Activated naive CD8-positive, alpha-beta T cell (primary cell): ENCODE results near the gene ISCU.
A peak's percentile ranks its signal among the peaks of the same experiment; 100 is the strongest.

Experiments
- H3K27ac Mint-ChIP-seq: one replicate; pipeline ENCODE4 v1.8.0; 2021; ENCODE audit warnings: mixed read lengths
- H3K27me3 Mint-ChIP-seq: one replicate; pipeline ENCODE4 v1.8.0; 2021; ENCODE audit warnings: mixed read lengths
- H3K36me3 Mint-ChIP-seq: one replicate; pipeline ENCODE4 v1.8.0; 2021; ENCODE audit warnings: mixed read lengths
- H3K4me1 Mint-ChIP-seq: one replicate; pipeline ENCODE4 v1.8.0; 2021; ENCODE audit warnings: low read depth, mixed read lengths
- H3K4me3 Mint-ChIP-seq: one replicate; pipeline ENCODE4 v1.8.0; 2021; ENCODE audit warnings: mild to moderate bottlenecking, mixed read lengths
- H3K9me3 Mint-ChIP-seq: one replicate; pipeline ENCODE4 v1.8.0; 2021; ENCODE audit warnings: low read depth, mixed read lengths

ISCU gene

DNA sequence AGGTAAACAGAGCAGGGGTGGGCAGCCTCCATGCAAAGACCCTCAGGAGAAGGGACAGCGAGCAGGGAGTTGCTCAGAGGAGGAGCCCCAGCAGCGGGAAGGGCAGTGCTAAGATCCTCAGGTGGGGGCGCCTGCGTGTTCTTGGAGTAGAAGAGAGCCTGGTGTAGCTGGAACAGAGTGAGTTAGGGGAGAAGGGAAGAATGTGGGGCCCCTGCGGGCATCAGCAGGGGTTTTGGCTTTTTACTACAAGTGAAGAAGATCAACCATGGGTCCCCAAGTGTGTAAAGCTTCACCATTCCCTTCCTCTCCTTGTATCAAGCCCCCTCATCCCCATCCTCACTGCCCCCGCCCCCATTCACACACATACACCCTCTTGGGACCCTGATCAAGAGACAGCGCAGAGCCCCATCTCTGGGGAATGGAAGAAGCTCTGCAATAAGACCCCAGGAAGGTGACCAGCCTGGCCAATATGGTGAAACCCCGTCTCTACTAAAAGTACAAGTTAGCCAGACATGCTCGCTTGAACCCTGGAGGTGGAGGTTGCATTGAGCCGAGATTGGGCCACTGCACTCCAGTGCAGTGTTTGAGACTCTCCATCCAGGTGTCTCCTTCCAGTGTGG lies 45.7 kb downstream of the ISCU start:
- H3K27me3 Mint-ChIP-seq, result no peaks in the 10 kb centered on the region
- no peak overlapping the region for H3K27ac Mint-ChIP-seq
- H3K4me3 Mint-ChIP-seq, result no peak overlapping the region
- no peaks in the 10 kb centered on the region for H3K36me3 Mint-ChIP-seq
- no peaks in the 10 kb centered on the region for H3K9me3 Mint-ChIP-seq
- peaks cover 10% of the 10 kb centered on the region for H3K4me1 Mint-ChIP-seq

DNA sequence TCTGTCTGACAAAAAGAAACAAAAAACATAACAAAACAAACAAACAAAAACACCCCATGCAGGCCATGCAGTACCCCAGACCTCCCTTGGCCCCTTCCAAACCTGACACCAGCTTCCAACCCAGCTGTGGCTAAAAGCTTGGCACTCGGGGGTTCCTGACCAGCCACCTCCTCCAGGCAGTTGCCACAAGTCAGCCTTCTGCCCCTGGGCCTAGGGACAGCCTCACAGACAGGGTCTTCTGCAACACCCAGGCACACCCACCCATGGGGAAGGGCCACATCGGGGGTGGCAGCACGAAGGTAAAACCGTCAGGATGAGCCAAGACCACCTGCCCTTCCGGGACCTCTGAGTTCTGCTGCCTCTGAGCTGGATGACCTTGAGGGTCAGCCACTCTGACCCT lies 46.2 kb downstream of the ISCU start:
- Mint-ChIP-seq H3K4me3 (no peak overlapping the region), H3K27me3 (no peaks in the 10 kb centered on the region), H3K9me3 (no peaks in the 10 kb centered on the region), H3K27ac (no peak overlapping the region), H3K4me1 (peaks cover 12% of the 10 kb centered on the region), H3K36me3 (no peaks in the 10 kb centered on the region)

DNA sequence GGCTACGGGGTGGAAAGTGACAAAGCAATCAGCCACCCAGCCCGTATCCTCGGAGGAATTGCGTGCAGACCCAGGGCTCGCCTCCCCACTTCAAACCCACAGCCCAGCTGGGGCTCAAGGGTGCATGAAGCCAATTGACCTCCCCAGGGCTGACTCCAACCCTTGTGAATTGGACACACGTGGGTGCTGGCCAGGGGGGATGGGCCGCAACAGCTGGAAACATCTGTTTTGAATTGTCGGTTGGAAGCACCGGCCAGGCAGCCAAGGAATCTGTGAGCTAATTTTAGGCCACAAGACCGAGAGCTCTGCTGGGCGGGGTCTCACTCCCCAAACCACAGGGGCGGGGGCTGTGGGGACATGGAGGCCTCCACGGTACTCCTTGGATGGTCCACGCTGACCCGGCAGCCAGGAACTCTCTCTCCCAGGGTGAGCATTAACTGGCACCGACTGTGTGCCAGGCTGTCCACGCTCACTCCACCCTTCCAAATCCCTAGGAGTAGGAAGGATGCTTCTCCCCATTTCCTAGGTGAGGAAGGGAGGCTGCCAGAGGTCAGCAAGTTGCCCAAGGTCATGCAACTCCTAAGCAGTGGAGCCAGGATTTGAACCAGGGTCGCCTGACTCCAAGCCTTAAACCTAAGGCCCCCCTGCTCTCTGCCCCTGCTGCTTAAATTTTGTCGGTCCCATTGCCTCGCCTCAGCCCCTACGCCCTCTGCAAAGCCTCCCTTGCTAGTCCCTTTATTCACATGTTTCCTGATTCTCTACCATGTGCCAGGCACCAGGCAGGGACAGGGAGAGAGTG lies 47.3 kb downstream of the ISCU start:
- H3K4me1 Mint-ChIP-seq, result peaks cover 15% of the 10 kb centered on the region
- H3K27me3 Mint-ChIP-seq, result no peaks in the 10 kb centered on the region
- H3K36me3 Mint-ChIP-seq, result no peaks in the 10 kb centered on the region
- H3K4me3 Mint-ChIP-seq, result no peak overlapping the region
- H3K27ac Mint-ChIP-seq, result no peak overlapping the region
- no peaks in the 10 kb centered on the region for H3K9me3 Mint-ChIP-seq

DNA sequence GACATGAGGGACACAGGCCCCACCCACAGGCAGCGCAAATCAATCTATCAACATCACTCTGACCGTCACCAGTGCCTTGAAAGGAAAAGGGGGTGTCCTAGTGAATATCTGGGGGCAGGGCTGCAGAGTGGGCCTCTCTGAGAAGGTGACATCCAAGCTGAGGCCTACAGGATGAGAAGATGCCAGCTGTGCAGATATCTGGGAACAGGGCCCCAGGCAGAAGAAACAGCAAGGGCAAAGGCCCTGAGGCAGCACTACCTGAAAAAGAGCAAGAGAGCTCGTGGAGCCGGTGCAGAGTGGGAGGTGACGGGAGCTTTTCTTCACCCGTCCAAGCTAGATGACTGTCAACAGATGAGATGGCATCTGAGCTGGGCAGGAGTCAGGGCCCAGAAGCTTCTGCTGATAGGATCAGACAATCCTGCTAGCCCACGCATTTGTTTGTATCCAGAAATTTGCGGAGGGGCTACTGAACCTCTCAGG lies 48.0 kb downstream of the ISCU start:
- peaks cover 17% of the 10 kb centered on the region for H3K4me1 Mint-ChIP-seq
- no peaks in the 10 kb centered on the region for H3K27me3 Mint-ChIP-seq
- H3K27ac Mint-ChIP-seq, result no peak overlapping the region
- H3K4me3 Mint-ChIP-seq, result no peak overlapping the region
- no peaks in the 10 kb centered on the region for H3K9me3 Mint-ChIP-seq
- no peaks in the 10 kb centered on the region for H3K36me3 Mint-ChIP-seq

DNA sequence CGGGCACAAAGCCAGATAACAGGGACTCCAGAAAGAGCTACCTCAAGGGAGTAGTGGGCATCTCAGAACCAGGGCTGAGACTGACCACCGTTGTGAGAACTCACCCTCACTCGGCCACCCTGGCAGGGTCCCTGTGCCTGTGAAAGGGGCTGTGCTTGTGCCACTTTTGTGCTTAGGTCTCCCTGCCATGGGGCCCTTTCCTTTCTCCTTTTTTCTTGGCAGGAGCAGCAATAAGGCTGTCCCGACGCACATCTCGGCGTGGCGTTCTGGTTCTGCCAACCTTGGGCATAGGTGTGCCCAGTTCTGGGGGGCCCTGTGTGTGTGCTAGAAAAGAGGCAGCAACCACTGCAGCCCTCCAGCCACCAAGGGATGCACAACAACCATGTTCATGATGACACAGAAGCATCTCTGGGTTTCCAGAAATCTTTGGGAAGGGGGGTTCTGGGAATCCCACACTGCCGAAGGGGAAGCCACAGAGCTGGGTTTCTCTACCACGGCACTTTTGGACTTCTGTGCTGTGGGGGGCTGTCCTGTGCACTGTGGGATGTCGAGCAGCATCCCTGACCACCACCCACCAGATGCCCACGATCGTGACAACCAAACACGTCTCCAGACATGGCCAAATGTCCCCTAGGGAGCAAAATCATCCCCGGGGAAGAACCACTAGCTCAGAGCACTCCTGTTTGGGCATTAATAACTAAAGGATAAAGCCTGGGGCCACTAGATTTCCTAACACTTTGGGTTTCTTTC lies 48.6 kb downstream of the ISCU start:
- Mint-ChIP-seq H3K4me3 (no peak overlapping the region), H3K27me3 (no peaks in the 10 kb centered on the region), H3K36me3 (no peaks in the 10 kb centered on the region), H3K9me3 (no peaks in the 10 kb centered on the region), H3K27ac (no peak overlapping the region), H3K4me1 (peaks cover 22% of the 10 kb centered on the region)

DNA sequence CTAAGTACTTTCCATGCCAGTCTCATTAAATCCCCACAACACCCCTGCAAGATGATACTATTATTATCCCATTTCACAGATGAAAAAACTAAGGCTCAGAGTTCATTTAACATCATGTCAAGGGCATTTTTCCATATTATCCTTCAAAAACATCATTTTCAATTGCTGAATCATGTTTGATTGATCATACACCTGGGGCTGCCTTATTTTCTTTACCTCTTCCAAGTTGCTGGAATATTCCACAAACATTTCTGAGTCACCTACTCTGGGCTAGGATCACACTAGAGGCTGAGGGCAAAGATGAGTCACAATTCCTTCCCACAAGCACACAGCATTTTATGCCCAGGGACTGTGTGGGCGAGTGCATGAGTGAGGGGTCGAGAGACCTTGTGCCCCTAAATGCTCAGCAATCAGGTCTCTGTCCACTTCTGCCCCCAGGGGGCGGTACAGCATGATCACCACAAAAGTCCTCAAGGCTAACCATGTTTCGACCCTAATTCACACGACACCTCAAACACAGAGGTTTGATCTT lies 49.6 kb downstream of the ISCU start:
- Mint-ChIP-seq H3K36me3 (no peaks in the 10 kb centered on the region), H3K9me3 (no peaks in the 10 kb centered on the region), H3K4me1 (peaks cover 31% of the 10 kb centered on the region), H3K4me3 (no peak overlapping the region), H3K27me3 (no peaks in the 10 kb centered on the region), H3K27ac (peak overlapping the region; percentile 58)

DNA sequence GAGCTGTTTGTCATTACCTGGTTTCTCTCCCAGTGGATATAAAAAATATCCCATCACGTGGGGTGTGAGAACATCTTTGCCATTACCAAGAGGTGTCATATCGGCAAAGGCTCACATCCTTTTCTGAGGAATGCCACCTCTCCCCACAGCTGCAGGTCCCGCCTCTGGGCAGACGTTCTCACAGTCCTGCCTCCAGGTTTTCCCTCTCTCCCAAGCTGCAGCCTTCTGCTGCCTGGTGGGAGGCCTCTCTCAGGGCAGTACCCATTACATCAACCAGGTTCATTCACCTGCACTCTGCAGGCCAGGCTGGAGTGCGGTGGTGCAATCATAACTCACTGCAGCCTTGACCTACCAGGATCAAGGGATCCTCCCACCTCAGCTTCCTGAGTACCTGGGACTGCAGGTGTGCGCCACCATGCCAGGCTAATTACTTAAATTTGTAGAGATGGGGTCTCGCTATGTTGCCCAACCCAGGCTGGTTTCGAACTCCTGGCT lies 50.4 kb downstream of the ISCU start:
- Mint-ChIP-seq H3K4me1 (peaks cover 40% of the 10 kb centered on the region), H3K4me3 (no peak overlapping the region), H3K9me3 (no peaks in the 10 kb centered on the region), H3K36me3 (no peaks in the 10 kb centered on the region), H3K27ac (no peak overlapping the region), H3K27me3 (no peaks in the 10 kb centered on the region)

DNA sequence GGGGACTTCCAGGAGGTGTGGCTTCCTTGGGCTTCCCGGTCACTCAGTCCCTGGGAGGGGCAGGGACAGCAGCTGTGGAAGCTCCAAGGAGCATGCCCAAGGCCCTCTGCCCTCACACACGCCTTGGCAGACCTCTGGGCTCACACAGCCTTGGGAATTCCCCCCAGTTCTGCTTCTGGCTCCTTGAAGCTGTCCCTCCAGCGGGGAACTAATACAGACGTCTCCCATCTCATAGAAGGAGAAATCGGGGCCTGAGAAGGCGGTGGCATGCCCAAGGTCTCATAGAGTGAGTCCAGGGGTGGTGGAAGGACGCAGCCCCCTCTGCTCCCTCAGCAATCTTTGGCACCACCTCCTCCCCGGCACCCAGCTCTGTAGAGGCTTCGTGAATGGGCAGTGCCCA lies 51.2 kb downstream of the ISCU start:
- H3K4me3 Mint-ChIP-seq, result no peak overlapping the region
- no peaks in the 10 kb centered on the region for H3K27me3 Mint-ChIP-seq
- H3K36me3 Mint-ChIP-seq, result no peaks in the 10 kb centered on the region
- H3K27ac Mint-ChIP-seq, result no peak overlapping the region
- H3K4me1 Mint-ChIP-seq, result peaks cover 47% of the 10 kb centered on the region
- H3K9me3 Mint-ChIP-seq, result no peaks in the 10 kb centered on the region

DNA sequence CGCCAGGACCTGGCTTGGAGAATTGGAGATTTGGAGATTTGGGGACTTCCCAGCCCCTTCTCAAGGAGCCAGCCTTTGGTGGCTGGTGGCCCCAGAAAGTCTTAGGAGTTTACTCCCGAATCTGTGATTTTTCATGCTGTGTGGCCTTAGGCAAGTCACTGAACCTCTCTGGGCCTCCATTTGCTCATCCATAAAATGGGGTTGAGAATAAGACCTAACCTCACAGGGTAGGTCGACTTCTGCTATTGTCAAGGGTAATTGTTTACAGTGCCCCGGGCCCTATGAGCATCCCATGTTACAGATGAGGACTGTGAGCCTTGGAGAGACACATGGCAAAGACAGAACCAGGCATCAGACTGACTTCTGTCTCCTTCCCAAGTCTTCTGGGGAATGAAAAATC lies 51.6 kb downstream of the ISCU start:
- no peaks in the 10 kb centered on the region for H3K9me3 Mint-ChIP-seq
- H3K27me3 Mint-ChIP-seq, result no peaks in the 10 kb centered on the region
- no peaks in the 10 kb centered on the region for H3K36me3 Mint-ChIP-seq
- no peak overlapping the region for H3K4me3 Mint-ChIP-seq
- peak overlapping the region; percentile 46 for H3K27ac Mint-ChIP-seq
- H3K4me1 Mint-ChIP-seq, result peaks cover 50% of the 10 kb centered on the region

DNA sequence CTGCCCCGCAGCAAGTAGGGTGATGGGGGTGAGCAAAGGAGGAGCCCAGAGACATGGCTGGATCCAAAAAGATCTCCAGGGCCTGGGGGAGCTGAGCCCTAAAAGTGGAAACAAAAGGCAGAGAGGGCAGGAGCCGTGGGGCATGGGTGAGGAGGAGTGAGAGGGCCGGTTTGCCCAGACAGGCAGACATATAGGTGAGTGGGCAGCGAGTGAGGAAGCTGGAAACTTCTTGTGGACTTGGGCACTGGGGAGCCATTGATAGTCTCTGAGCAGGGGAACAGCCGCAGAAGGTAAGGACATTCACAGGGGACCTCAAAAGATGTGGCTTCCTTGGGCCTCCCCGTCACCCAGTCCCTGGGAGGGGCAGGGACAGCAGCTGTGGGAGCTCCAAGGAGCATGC lies 52.2 kb downstream of the ISCU start:
- H3K4me3 Mint-ChIP-seq, result no peak overlapping the region
- H3K36me3 Mint-ChIP-seq, result no peaks in the 10 kb centered on the region
- peaks cover 55% of the 10 kb centered on the region for H3K4me1 Mint-ChIP-seq
- H3K27ac Mint-ChIP-seq, result peak overlapping the region; percentile 46
- no peaks in the 10 kb centered on the region for H3K27me3 Mint-ChIP-seq
- H3K9me3 Mint-ChIP-seq, result no peaks in the 10 kb centered on the region

DNA sequence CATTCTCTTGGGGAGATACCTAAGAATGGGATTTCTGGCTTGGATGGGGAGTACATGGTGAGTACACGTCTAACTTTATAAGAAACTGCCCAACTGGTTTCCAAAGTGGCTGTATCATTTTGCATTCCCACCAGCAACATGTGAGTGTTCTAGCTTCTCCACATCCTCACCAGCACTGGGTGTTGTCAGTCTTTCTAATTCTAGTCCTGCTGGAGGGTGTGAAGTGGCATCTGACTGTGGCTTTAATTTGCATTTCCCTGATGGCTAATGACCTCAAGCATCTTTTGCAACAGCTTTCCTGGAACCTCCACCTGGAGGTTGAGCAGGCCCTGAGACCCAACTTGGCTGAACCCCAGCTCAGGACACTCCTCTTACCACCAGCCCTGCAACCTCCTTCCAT lies 53.5 kb downstream of the ISCU start:
- no peaks in the 10 kb centered on the region for H3K36me3 Mint-ChIP-seq
- peaks cover 65% of the 10 kb centered on the region for H3K4me1 Mint-ChIP-seq
- H3K4me3 Mint-ChIP-seq, result peak overlapping the region; percentile 67
- H3K27me3 Mint-ChIP-seq, result no peaks in the 10 kb centered on the region
- peak overlapping the region; percentile 97 for H3K27ac Mint-ChIP-seq
- no peaks in the 10 kb centered on the region for H3K9me3 Mint-ChIP-seq

DNA sequence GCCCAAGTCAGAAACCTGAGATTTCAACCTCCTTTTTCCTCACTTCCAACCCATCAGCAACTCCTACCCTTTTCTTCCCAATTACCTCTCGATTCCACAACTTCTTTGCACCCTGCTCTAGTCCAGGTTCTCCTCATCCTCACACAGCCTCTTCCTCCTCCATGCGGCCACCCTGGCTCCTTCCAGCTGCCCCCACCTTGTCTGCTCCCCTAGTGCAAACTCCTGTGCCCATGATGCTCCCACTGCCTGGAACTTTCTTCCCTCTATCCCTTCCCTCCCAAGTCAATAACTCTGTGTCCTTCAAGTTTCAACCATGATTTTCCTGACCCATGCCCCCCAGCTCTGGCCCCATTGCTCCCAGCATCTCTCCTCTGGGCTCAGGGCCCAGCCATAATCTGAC lies 54.0 kb downstream of the ISCU start:
- Mint-ChIP-seq H3K27ac (peak overlapping the region; percentile 97), H3K27me3 (no peaks in the 10 kb centered on the region), H3K4me3 (peak overlapping the region; percentile 67), H3K4me1 (peaks cover 69% of the 10 kb centered on the region), H3K9me3 (no peaks in the 10 kb centered on the region), H3K36me3 (peaks cover 3% of the 10 kb centered on the region)

DNA sequence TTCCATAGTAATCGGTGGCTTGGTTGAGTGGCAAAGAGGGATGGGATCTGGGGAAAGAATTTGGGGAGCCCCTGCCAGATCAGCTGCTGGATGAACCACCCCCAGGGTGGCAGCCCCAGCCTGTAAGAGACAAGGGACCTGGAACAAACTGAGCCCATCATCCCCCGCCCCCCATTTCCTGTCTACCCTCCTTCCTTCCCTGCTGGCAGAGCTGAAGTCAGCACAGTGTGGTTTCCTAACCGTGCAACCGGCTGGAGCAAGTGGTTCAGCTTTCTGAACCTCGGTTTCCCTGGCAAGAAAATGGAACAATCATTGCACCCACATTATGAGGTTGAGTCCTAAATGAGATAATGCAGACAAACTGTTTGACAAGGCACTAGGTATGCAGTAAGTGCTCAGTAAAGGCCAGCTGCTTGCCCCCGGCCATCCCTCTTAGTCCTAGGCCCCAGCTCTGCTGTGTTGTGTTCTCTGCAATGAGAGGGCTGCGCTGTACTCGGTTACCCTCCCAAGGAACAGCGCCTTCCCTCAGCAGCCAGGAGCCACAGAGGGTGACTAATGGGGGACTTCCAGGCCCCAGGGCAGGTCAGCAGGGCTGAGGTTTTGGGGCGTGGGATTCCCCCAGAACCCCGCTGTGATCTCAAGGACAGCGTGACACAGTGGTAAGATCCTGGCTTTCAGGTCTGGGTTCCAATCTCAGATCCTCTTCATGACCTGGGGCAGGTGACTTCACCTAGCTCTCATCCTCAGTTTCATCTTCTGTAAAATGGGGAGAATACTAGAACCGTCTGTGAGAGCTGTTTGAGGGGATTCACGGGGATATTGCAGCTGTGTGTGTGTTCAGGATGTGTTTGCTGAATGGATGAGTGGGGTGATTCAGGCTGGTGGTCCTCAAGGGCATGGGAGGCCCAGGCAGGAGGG lies 54.8 kb downstream of the ISCU start:
- Mint-ChIP-seq H3K9me3 (no peaks in the 10 kb centered on the region), H3K27ac (peak overlapping the region; percentile 97), H3K4me3 (peak overlapping the region; percentile 67), H3K36me3 (peaks cover 4% of the 10 kb centered on the region), H3K27me3 (no peaks in the 10 kb centered on the region), H3K4me1 (peaks cover 68% of the 10 kb centered on the region)
